GM21526 (cell line): Measurements from ENCODE around the gene GNB1L.
"Not testable (repeated sequence)": the region's sequence is repeated elsewhere in the genome, so short reads cannot be mapped to it uniquely, and the experiment has no call there.

Experiments used
- ATAC-seq: cut with Tn5 transposase; IDR thresholded peaks from one replicate; pipeline ENCODE4 v1.9.1; 2021; ENCODE audit warnings: moderate library complexity; ENCODE audit not compliant: unreplicated experiment, low FRiP score

The GNB1L gene

DNA sequence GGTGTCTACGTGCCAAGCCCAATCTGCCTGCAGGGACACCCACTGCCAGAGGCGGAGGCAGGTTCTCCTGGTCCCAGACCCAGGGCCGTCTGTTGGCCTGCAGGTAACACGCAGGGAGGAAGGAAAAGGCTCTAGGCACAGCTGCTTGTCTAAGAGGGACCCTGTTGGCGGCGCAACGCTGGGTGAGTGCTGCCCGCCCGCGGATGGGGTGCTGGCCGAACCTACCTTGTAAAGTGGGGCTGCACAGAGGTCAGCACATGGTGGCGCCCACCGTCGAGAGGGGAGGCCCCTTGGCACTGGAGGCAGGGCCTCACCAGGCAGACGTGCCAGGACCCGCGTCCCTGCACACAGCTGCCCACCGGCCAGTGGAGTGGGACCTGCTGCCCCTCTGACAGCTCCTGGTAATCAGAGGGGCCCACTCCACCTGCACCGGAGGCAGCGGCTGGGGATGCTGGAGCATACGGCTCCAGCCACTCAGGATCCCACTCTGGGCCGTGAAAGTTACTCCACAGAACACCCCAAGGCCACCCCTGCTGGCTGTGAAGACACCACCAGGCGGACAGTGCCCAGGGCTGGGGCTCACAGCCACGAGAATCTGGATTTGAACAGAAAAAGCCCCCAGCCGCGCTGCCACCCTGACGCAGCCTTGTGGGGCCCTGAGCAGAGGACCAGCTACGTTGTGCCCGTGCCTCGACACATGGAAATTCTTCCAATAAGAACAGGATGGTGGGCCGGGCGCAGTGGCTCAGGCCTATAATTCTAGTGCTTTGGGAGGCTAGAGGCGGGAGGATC, 70.1 kb downstream of the GNB1L start:
- ATAC-seq: no peak

DNA sequence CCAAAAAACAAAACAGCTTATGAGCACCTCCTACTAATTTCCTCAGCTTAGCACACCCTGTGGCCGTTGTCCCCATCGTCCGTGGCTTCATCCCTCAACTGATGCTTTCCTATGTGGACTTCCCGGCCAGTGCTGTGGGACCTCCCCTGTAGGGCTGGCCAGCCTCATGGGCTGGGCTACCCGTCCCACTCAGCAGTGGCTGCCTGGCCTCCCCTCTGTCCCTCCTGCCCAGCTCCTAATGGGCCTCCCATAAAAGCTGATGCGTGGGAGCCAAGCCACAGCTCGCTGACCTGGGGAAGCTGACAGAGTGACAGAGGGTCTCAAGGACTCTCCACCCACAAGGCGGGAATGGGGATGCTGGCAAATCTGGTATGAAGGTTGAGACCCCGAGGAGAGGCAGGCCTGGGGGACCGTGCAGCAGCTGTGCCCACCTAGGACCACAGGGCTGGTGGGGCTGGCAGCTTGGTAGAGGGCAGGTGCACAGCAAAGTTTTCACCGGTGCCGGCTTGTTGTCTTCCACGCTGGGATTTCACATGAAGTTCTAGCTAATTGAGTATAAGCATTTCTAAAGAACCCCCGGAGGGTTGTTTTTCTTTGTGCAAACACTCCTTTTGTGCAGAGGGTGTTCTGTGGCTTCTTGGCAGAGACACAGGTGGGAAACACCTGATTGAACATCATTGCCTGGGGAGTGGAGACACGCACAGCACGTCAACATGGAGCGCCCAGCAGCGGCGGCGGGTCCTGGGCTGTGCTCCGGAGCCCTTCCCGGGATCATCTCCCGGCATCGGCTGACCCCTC, 70.9 kb downstream of the GNB1L start:
- ATAC-seq: no peak

DNA sequence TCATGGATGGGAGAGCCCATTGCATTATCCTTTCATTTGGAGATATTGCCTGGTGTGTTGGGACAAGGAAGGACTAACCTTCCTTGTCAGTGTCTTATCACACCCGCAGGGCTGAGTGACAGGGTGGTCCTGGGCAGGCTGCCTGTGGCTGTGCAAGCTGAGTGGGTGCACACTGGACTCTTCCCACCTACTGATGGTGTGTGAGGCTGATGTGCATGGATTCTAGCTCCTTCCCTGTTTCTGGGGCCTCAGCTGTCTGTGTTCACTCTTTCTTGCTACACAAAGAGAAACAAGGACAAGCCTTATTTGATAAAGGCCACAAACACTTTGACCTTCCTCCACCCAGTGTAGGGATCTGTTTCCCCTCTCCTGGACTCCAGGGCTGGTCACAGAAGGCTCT, 72.1 kb downstream of the GNB1L start:
- no peak for ATAC-seq

DNA sequence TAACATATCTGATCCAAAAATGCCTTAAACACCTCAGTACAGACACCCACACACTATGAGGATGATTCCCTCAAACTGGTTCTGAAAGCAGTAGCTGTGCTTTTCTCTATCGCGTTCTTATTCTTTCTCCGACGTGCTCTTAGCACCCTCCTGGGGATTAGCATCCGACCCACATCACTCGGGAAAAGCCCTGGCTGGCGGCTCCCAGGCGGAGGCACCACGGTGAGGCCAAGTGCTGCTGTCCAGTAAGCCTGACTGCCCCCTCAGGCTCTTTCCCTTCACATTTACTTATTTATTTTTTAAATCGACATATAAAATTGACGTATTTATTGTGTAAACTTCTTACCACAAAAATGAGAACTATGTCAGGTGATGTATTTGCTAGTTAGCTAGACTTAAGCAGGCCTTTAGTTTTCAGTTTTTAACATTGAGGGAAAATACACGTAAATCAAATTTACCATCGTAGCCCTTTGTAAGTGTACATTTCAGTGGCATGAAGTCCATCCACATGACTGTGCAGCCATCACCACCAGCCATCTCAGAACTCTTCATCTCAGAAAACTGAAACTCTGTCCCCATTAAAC, 74.9 kb downstream of the GNB1L start:
- ATAC-seq: no peak

DNA sequence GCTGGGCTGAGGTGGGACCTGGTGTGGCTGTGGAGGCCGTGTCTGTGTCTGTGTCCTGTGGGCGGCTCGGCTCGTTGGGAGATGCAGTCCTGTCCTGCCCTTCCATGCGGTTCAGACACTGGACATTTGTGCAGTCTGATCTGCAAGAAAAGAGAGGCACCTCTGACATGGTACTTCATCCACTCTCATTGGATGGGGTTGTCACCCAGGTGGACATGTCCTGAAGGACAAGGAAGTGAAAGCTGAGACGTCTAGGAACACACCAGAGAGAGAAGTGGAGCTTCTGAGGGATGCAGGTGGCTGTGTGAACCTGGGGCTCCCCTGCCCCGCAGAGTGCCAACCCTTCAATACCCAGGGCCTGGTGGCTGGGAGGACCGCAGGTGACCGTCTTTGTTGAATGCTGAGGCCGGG, 75.7 kb downstream of the GNB1L start:
- no peak for ATAC-seq

DNA sequence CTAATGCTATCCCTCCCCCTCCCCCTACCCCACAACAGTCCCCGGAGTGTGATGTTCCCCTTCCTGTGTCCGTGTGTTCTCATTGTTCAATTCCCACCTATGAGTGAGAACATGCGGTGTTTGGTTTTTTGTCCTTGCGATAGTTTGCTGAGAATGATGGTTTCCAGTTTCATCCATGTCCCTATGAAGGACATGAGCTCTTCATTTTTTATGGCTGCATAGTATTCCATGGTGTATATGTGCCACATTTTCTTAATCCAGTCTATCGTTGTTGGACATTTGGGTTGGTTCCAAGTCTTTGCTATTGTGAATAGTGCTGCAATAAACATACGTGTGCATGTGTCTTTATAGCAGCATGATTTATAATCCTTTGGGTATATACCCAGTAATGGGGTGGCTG, 77.5 kb downstream of the GNB1L start:
- ATAC-seq: not testable (repeated sequence)

DNA sequence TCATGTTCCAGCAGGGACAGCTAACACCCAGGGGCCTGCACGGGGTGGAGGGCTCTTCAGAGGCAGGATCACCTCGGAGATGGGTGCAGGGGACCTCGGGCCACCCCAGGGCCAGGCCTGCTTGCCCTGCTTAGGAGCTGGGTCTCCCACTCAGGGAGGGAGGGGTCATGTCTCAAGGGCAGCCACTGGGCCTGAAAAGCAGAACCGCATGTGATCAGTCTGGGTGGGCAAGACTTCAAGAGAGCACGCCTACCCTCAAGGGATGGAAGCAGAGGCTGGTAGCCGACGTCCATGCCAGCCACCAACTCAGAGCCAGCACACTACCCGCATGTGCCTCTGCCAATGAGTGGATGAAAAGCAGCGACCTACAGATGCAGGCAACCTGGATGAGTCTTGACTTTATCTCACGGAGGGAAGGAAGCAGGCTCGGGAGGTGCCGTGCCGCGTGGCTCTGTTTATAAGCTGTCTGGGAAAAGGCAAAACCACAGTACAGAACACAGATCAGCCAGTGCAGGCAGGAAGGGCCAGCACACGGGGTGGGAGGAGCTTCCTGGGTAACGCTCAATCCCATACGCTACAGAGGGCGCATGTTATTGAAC, 78.1 kb downstream of the GNB1L start:
- ATAC-seq: no peak

DNA sequence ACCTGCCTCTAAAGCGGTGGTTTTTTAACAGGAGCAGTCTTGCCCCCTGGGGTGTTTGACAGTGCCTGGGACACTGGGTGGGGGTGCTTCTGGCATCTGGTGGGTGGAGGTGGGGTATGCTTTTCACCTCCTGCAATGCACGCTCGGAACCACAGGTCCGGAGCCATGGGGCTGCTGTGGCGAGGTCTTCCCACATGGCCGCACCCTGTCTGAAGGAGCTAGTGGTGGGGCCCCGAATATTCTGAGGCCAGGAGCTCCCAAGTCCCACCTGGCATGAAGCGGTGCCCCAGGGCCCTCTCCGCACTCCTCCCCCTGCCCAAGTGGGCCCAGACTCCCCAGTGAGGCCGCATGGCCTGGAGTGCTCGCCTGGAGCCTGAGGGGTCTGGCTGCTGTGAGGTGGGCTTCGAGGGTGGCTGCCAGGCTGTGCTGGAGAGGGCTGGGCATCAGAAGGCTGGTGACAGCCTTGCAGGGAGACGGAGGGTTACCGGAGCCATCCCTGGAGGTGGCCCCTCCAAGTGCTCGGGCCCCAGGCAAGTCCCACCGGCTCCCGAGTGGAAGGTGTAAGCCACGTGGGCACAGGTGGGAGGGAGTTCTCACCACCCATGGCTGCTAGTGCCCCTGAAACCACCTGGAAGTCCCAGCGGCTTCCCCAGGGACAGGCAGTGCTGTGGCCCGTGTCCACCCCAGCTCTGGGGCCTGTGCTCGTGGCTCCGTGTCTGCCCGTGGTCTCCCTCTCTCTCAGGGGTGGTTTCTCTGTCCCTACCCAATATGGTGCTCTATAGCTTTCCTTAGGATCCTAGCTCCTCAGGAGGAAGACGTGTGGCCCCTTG, 79.0 kb downstream of the GNB1L start:
- no peak for ATAC-seq

DNA sequence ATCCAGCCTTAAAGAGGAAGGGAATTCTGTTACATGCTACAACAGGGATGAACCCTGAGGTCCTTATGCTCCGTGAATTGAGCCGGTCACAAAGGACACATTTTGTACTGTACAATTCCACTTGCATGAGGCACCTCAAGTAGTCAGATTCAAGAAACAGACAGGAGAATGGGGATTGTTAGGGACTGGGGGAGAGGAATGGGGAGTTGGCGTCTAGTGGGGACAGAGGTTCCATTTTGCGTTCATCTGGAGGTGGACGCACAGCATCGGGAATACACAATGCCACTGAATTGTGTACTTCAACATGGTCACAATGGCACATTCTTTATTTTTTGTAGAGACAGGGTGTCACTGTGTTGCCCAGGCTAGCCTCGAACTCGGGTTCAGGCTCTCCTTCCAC, 80.0 kb downstream of the GNB1L start:
- ATAC-seq: no peak

DNA sequence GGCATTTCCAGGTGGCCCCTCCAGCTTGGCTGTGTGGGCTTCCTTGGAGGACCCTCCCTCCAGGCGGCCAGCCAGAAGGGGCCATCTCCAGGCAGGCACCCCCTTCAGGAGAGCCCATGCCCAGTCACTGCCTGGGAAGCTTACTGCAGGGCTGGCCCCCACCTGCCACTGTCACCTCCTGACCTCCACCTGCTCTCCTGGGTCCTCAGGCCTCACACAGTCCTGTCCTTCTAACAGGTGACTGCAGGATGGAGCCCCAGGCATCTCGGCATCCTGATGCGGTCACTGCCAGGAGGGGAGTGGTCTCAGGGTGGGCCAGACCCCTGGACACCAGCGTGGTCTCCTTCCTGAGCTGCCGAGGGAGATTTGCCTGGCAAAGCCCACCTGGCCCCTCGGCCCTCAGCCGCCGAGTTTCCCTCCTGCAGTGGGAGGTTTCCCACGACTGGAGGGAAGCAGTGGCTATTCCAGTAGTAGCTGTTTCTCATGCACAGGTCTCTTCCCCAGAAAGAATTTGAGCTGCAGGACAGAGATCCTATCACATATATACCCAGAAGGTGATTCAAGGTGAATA, 81.1 kb downstream of the GNB1L start:
- ATAC-seq: no peak

DNA sequence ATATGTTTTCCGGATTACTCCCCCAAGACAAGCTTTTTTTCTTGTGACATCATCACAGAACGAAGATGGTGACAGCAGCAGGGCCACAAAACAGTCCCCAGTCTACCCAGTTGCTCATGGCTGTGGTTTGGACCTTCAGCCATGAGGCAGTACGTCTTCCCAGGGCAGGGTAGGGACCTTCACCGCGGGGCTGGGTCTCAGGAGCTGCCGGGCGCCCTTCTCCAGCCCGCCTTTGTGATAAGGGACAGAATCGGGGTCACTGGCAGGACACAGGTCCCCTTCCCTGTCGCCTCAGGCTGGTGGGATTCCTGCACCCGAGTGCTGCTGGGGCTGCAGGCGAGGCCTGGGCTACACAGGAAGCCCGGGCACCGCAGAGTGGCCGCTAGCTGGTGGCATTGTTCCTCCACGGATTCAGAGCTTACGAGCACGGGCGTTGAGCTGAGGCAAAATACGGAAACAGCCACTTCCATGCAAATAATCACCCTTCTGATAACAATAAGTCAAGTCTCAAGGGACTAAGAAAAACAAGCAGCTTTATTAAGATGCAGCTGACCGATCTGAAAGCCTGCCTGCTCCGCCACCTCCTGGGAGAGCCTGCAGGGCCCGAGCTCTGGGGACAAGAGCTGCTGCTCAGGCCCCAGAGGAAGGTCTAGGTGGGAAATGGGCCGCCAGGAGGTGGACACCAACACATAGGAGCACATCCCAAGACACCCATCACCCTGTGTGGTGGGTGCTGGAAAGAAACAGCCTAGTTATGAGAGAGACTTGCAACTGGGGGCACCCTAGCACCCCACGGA, 81.8 kb downstream of the GNB1L start:
- ATAC-seq: no peak

DNA sequence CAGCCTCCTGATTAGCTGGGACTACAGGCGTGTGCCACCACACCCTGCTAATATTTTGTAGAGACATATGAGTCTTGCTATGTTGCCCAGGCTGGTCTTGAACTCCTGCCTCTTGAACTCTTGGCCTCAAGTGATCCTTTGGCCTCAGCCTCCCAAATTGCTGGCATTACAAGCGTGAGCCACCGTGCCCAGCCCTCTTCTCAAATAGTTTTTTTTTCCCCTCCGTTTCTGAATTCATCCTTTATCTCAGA, 82.3 kb downstream of the GNB1L start:
- no peak for ATAC-seq

DNA sequence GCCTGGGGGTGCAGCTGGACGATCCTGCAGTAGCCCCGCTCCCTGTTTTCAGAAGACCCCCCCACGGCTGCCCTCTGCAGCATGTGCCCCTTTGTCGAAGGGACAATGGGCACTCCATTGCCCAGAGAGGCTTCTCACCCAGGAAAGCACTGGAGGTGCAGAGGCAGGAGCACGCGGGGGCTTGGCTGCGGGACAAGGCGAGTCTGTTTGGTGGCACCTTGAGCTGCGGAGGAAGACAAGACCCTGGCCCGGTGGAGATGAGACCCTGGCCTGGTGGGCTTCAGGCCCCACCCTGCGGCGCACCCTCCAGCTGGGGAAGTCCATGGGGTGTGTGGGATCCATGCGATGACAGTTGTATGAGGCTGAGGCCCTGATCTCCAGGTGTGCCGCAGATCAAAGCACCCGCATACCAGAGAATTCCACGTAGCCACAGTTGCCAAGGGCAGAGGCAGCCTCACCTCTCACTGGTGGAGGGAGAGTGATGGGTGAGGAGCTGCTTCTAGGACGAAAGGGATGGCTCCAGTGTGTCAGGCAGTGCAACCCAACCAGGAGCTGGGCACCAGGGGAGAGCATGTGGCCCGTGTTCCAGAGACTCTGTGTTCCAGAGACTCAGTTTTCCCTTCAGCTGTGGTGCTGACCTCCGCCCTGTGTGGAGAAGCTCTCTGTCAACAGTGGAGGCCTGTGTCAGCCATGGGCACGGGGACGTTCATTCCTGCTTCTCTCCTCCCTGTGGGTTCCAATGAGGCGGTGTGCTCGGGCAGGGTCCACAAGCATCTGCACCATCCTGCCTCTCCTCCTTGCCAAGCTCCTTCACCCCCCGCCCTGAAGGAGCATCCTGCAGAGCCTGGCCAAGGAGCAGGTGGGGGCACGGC, 84.1 kb downstream of the GNB1L start:
- no peak for ATAC-seq

DNA sequence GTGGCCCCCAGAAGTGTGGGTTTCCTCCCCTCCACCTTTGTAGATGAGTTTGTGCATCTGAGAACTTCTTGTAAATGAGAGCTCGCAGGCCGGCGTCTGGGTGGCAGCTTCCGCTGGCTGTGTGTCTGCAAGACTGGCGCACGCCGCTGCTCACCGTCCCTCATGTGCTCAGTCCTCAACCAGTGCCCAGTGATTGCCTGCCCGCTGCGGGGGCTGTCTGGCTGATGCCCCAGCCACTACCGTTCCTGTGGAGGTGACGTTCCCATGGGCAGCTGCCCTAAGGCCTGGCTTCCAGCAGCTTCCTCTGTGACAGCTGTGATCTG, 85.3 kb downstream of the GNB1L start:
- ATAC-seq: no peak

DNA sequence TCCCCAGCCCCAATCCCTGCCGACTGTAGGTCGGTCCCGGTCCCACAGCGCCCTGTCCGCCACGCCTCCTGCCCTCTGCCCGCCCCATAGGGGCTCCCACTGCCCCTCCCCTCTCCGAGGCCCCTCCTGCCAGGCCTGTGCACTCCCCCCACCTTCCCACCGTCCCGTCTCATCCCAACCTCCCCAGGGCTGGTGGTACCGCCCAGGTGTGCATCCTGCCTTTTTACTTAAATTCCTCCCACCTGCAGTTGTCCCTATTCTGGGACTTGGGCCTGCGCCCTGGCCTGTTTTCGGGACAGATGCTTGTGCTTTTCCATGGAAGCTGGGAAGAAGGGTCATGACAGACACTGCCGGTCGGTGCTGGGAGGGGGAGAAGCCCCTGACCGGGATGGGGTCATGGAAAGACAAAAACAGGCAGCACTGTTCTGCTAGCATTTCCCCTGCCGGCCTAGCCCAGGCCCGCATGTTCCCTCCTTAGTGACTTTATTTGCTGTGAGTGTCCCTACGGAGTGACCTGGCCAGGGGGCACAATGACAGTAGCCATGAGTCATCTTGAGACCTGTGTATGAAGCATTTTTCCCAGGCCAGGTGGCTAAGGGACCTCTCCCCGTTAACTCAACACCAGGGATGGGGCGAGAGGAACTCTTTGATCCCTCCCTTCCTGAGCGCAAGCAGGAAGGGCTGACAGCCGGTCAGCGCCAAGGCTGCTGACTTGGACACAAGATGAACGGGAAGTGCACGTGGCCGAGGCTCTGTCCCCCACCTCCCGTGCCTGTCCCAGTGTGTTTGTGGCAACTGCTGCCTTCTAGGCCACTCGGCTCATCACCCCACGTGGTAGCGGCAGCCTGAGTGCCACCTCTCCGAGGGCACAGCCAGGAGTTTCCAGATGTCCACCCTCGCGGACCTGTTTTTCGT, 87.0 kb downstream of the GNB1L start:
- ATAC-seq: no peak

DNA sequence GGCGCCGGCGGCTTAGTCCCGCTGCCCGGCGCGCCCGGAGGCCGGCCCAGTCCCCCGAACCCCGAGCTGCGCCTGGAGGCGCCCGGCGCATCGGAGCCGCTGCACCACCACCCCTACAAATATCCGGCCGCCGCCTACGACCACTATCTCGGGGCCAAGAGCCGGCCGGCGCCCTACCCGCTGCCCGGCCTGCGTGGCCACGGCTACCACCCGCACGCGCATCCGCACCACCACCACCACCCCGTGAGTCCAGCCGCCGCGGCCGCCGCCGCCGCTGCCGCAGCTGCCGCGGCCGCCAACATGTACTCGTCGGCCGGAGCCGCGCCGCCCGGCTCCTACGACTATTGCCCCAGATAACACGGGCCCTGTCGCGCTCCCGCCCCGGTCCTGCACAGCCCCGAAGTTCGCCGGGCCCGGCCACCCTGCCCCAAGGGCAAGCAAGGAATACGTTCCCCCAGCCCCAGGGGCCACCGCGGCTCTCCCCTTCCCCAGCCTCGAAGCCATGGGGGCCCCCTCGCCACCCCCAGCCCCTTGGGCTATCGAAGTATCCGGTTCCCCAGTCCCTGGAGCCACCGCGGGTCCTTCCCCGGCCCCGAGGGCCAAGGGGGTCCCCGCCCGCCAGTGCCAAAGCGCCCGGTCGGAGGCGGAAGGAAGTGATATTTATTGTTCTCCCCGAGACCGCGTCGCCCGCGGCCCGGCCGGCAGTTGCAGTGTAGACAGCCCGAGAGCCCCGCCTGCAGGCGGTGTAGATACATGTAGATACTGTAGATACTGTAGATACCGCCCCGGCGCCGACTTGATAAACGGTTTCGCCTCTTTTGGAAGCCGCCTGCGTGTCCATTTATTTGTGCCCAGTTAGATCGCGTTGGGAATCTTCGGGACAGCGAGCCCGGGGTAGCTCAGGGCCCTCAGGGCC, 87.9 kb downstream of the GNB1L start:
- ATAC-seq: no peak

DNA sequence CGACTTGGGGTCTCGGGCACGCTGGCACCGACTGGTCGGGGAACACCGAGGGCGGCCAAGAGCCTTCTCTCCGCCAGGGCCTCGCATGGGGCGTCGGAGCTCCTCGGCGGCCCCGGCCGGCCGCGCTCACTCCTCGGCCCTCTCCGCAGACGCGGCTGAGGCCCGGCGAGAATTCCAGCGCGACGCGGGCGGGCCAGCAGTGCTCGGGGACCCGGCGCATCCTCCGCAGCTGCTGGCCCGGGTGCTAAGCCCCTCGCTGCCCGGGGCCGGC, 88.5 kb downstream of the GNB1L start:
- ATAC-seq: no peak
